ENCODE results near the gene MCRS1.

DNA sequence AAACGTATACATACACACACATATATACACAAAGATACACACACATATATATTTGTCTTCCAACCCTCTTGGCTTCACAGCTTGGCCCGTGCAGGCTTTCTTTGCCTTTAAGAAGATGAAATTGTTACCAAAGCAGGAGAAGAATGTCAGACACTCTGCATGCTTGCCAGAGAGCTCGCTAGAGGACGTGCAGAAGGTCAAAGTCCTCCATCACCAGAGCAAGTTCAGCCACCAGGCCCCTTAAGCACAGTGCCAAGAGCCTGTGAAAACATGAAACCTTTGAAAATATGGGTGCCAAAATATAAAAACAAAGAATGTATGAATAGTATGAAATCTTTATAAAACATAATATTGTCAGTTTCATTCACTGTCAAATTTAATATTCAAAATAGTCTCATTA is 14.9 kb upstream of the MCRS1 start:
- TF ChIP-seq, protein P1, sequence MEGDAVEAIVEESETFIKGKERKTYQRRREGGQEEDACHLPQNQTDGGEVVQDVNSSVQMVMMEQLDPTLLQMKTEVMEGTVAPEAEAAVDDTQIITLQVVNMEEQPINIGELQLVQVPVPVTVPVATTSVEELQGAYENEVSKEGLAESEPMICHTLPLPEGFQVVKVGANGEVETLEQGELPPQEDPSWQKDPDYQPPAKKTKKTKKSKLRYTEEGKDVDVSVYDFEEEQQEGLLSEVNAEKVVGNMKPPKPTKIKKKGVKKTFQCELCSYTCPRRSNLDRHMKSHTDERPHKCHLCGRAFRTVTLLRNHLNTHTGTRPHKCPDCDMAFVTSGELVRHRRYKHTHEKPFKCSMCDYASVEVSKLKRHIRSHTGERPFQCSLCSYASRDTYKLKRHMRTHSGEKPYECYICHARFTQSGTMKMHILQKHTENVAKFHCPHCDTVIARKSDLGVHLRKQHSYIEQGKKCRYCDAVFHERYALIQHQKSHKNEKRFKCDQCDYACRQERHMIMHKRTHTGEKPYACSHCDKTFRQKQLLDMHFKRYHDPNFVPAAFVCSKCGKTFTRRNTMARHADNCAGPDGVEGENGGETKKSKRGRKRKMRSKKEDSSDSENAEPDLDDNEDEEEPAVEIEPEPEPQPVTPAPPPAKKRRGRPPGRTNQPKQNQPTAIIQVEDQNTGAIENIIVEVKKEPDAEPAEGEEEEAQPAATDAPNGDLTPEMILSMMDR (IDR thresholded peaks at IDR 0.05; ENCODE audit: poor library complexity, severe bottlenecking), result no peak
- no peak for TF ChIP-seq SMC3 (conservative IDR thresholded peaks at IDR 0.05; ENCODE audit: poor library complexity)

Measured in neural cell (in vitro differentiated cells).